Neural progenitor cell (in vitro differentiated cells): ENCODE data around the gene ADCK1. TPM values are rescaled to one million over a fixed set of nuclear protein-coding genes. Genes with fewer than 3 reads are reported as not detected.

Experiments
- DNase-seq: peaks from one replicate; pipeline ENCODE4 v3.0.0-alpha.2; 2016; ENCODE audit warnings: low spot score
- H2AFZ ChIP-seq: fragments of 200-600 bp; sonication (generic); replicated peaks from 2 replicates; pipeline ENCODE4 v1.6.1; 2016; ENCODE audit warnings: antibody characterized with exemption
- H3F3A ChIP-seq: fragments of 200-600 bp; sonication (generic); 2 replicates; pipeline ENCODE4 v1.6.1; 2016; ENCODE audit warnings: antibody characterized with exemption, low read depth
- H3K27ac ChIP-seq: fragments of 200-600 bp; sonication (generic); 2 replicates; pipeline ENCODE4 v1.5.1; 2016; ENCODE audit warnings: mild to moderate bottlenecking
- H3K27me3 ChIP-seq: fragments of 200-600 bp; sonication (generic); 2 replicates; pipeline ENCODE4 v1.6.1; 2016; ENCODE audit warnings: mild to moderate bottlenecking, moderate library complexity
- H3K36me3 ChIP-seq: fragments of 200-600 bp; sonication (generic); 2 replicates; pipeline ENCODE4 v1.5.1; 2016
- H3K4me1 ChIP-seq: fragments of 200-600 bp; sonication (generic); 2 replicates; pipeline ENCODE4 v1.6.1; 2016; ENCODE audit warnings: mixed run types
- H3K4me2 ChIP-seq: fragments of 200-600 bp; sonication (generic); 2 replicates; pipeline ENCODE4 v1.6.1; 2016
- H3K4me3 ChIP-seq: fragments of 200-600 bp; sonication (generic); 2 replicates; pipeline ENCODE4 v1.5.1; 2016
- H3K79me2 ChIP-seq: fragments of 200-600 bp; sonication (generic); 2 replicates; pipeline ENCODE4 v1.6.1; 2016; ENCODE audit warnings: low read depth
- H3K9ac ChIP-seq: fragments of 200-600 bp; sonication (generic); 2 replicates; pipeline ENCODE4 v1.6.1; 2016
- H3K9me3 ChIP-seq: fragments of 200-600 bp; sonication (generic); 2 replicates; pipeline ENCODE4 v1.5.1; 2016; ENCODE audit warnings: low read depth
- H4K20me1 ChIP-seq: fragments of 200-600 bp; sonication (generic); 2 replicates; pipeline ENCODE4 v1.6.1; 2016; ENCODE audit warnings: low read depth
- H3K27ac Mint-ChIP-seq: 3 replicates; pipeline ENCODE4 v1.8.0; 2021; ENCODE audit warnings: mixed read lengths
- H3K27me3 Mint-ChIP-seq: 2 replicates; pipeline ENCODE4 v1.8.0; 2022; ENCODE audit warnings: low read depth, mild to moderate bottlenecking, inconsistent platforms, moderate library complexity, mixed read lengths; ENCODE audit not compliant: insufficient read depth
- H3K36me3 Mint-ChIP-seq: 3 replicates; pipeline ENCODE4 v1.8.0; 2021; ENCODE audit warnings: mixed read lengths
- H3K4me1 Mint-ChIP-seq: 3 replicates; pipeline ENCODE4 v1.8.0; 2021; ENCODE audit warnings: mixed read lengths
- H3K4me3 Mint-ChIP-seq: 3 replicates; pipeline ENCODE4 v1.8.0; 2021; ENCODE audit warnings: mild to moderate bottlenecking, moderate library complexity, mixed read lengths
- H3K9me3 Mint-ChIP-seq: 3 replicates; pipeline ENCODE4 v1.8.0; 2020; ENCODE audit warnings: mixed read lengths
- CTCF ChIP-seq: fragments of 200-600 bp; sonication (generic); IDR thresholded peaks from 2 replicates; pipeline ENCODE4 v1.5.1; 2017; ENCODE audit warnings: antibody characterized with exemption, mild to moderate bottlenecking
- EZH2 ChIP-seq: fragments of 200-600 bp; sonication (generic); IDR thresholded peaks from 2 replicates; pipeline ENCODE4 v1.6.1; 2017; ENCODE audit warnings: antibody characterized with exemption, mild to moderate bottlenecking, moderate library complexity
- EZH2phosphoT487 ChIP-seq: fragments of 200-600 bp; sonication (generic); IDR thresholded peaks from 2 replicates; pipeline ENCODE4 v1.6.1; 2017; ENCODE audit warnings: antibody characterized with exemption
- total RNA-seq: library from RNA; depleted of rRNA; stranded (reverse); fragments of >200 nt; gene quantifications from 2 replicates; pipeline ENCODE4 v1.2.3, GENCODE V29; 2015; ENCODE audit warnings: low replicate concordance

ADCK1 gene
- total RNA-seq, 1 donor from 2014 or later = 1.6 TPM

GRCh38 chr14:77923131-77923936, 123.4 kb downstream of the ADCK1 start:
- no peak for DNase-seq
- Mint-ChIP-seq H3K36me3 (peaks cover 4% of the 10 kb centered on the region), H3K9me3 (peaks cover 9% of the 10 kb centered on the region), H3K4me3 (no peak overlapping the region), H3K27ac (no peak overlapping the region), H3K4me1 (peaks cover 7% of the 10 kb centered on the region), H3K27me3 (peaks cover 6% of the 10 kb centered on the region)
- no peaks in the 10 kb centered on the region for H3K79me2 ChIP-seq
- no peak overlapping the region for H3K4me2 ChIP-seq
- no peaks in the 10 kb centered on the region for H3K9me3 ChIP-seq
- H3K36me3 ChIP-seq = no peaks in the 10 kb centered on the region
- H3K27me3 ChIP-seq = no peaks in the 10 kb centered on the region
- H4K20me1 ChIP-seq = no peaks in the 10 kb centered on the region
- no peak overlapping the region for H3K27ac ChIP-seq
- H3K4me3 ChIP-seq = no peak overlapping the region
- no peaks in the 10 kb centered on the region for H3F3A ChIP-seq
- H2AFZ ChIP-seq = no peak overlapping the region
- H3K4me1 ChIP-seq = peaks cover 8% of the 10 kb centered on the region
- H3K9ac ChIP-seq = no peak overlapping the region
- TF ChIP-seq EZH2 (no peak), EZH2phosphoT487 (no peak), CTCF (no peak)

DNA sequence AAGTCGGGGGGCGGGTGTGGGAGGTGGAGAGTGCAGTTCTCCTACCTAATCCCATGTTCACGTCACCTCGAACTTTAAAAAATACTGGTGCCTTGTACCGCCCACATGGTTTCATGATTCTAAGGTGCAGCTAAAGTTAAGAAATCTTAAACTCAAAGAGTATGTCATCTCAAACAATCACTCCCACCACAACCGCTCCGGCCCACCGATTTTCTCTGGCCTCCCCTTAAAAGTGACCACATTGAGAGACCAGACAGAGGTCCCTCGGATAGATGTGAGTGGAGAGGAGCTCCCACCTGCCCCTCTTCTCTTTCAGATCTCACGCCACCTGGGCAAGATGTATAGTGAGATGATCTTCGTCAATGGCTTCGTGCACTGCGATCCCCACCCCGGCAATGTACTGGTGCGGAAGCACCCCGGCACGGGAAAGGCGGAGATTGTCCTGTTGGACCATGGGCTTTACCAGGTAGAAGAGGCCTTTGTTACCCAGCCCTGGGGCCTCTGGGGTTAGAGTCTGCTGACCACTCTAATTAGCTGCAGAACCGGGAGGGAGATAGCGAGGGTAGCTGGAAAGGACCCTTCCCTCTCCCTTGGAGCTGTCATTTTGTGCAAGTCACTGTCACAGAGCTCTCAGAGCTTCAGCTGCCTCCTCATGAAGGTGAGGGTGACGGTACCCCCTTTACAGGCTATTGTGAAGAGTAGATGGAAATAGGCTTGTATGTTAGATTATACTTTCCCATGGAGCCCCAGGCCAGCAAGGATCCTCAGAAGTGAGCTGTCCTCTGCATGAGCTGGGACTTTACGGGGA, 124.4 kb downstream of the ADCK1 start:
- H3K36me3 Mint-ChIP-seq = peaks cover 4% of the 10 kb centered on the region
- Histone ChIP-seq H2AFZ (no peak overlapping the region), H3K27ac (no peak overlapping the region), H3K9me3 (no peaks in the 10 kb centered on the region), H3K9ac (no peak overlapping the region), H3F3A (no peaks in the 10 kb centered on the region), H4K20me1 (no peaks in the 10 kb centered on the region), H3K4me1 (peaks cover 8% of the 10 kb centered on the region), H3K4me3 (no peak overlapping the region), H3K27me3 (no peaks in the 10 kb centered on the region), H3K36me3 (no peaks in the 10 kb centered on the region), H3K79me2 (no peaks in the 10 kb centered on the region), H3K4me2 (no peak overlapping the region)
- peaks cover 7% of the 10 kb centered on the region for H3K4me1 Mint-ChIP-seq
- no peak overlapping the region for H3K4me3 Mint-ChIP-seq
- peaks cover 6% of the 10 kb centered on the region for H3K27me3 Mint-ChIP-seq
- peaks cover 9% of the 10 kb centered on the region for H3K9me3 Mint-ChIP-seq
- TF ChIP-seq CTCF (no peak), EZH2 (no peak), EZH2phosphoT487 (no peak)
- no peak for DNase-seq
- H3K27ac Mint-ChIP-seq = peak overlapping the region; percentile 69

DNA sequence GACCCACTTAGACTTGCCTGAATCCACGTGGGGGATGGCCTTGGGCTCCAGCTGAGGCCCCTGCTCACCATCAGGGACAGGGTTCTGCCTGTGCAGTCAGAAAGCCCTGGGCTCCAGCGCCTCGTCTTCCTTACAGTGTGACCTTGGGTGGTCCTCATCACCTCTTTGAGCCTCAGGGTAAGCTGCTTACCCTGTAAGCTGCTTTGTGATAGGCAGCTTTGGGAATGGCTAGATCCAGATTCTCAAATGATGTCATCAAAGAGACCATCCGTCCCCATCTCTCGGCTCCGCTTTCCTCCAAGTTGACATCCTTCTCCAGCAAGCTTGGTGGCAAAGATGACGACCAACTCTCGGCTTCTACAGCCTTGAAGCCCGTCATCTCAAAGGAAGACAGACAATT, 127.0 kb downstream of the ADCK1 start:
- no peaks in the 10 kb centered on the region for H3K27me3 ChIP-seq
- no peaks in the 10 kb centered on the region for H3K9me3 ChIP-seq
- no peak overlapping the region for H3K9ac ChIP-seq
- no peak overlapping the region for H3K4me2 ChIP-seq
- H3K79me2 ChIP-seq = no peaks in the 10 kb centered on the region
- H4K20me1 ChIP-seq = no peaks in the 10 kb centered on the region
- Mint-ChIP-seq H3K27me3 (peaks cover 6% of the 10 kb centered on the region), H3K27ac (no peak overlapping the region), H3K9me3 (no peaks in the 10 kb centered on the region), H3K36me3 (peaks cover 6% of the 10 kb centered on the region), H3K4me3 (no peak overlapping the region), H3K4me1 (peaks cover 7% of the 10 kb centered on the region)
- peak; percentile 72 for DNase-seq
- H3K4me1 ChIP-seq = peaks cover 8% of the 10 kb centered on the region
- H3F3A ChIP-seq = no peaks in the 10 kb centered on the region
- no peaks in the 10 kb centered on the region for H3K36me3 ChIP-seq
- H3K27ac ChIP-seq = no peak overlapping the region
- TF ChIP-seq EZH2phosphoT487 (no peak), EZH2 (no peak), CTCF (no peak)
- no peak overlapping the region for H3K4me3 ChIP-seq
- no peak overlapping the region for H2AFZ ChIP-seq
